ENCODE results near the gene CHRNA7. TPM values are rescaled to one million over a fixed set of nuclear protein-coding genes. Genes with fewer than 3 reads are reported as not detected.
A peak's percentile ranks its signal among the peaks of the same experiment; 100 is the strongest.

Gene CHRNA7
- total and polyA plus RNA-seq, 9 of the 15 experiments (the other 6 are each of a cell fraction or from before 2014, with no cell fraction given), result 0.04 TPM; not detected in 8

DNA sequence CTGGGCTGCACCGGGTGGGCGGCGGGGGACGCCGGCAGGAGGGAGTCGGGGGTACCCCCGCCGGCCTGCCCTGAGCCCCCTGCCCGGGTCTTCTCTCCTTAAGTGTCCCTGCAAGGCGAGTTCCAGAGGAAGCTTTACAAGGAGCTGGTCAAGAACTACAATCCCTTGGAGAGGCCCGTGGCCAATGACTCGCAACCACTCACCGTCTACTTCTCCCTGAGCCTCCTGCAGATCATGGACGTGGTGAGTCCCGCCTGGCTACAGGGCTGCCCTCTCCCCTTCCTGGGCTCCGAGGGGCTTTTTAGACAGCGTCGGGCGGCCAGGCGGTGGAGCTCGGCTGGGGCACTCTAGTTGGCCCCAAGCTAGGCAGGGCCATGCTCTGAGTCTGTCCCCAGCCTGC, 480 bp downstream of the CHRNA7 start:
- TF ChIP-seq, protein P1, sequence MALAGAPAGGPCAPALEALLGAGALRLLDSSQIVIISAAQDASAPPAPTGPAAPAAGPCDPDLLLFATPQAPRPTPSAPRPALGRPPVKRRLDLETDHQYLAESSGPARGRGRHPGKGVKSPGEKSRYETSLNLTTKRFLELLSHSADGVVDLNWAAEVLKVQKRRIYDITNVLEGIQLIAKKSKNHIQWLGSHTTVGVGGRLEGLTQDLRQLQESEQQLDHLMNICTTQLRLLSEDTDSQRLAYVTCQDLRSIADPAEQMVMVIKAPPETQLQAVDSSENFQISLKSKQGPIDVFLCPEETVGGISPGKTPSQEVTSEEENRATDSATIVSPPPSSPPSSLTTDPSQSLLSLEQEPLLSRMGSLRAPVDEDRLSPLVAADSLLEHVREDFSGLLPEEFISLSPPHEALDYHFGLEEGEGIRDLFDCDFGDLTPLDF (CRISPR knock-in tag; IDR thresholded peaks at IDR 0.05), result no peak
- TF ChIP-seq CBFB (CRISPR knock-in tag; IDR thresholded peaks at IDR 0.05) (no peak), FOXP1 (CRISPR knock-in tag; IDR thresholded peaks at IDR 0.05) (no peak), NCOR1 (IDR thresholded peaks at IDR 0.05) (no peak), ZNF217 (CRISPR knock-in tag; IDR thresholded peaks at IDR 0.05) (no peak), TBL1XR1 (IDR thresholded peaks at IDR 0.05; ENCODE audit: low read length in 2 of 2) (no peak), TCFL5 (CRISPR knock-in tag; conservative IDR thresholded peaks at IDR 0.05) (no peak)
- TF ChIP-seq, protein P2, sequence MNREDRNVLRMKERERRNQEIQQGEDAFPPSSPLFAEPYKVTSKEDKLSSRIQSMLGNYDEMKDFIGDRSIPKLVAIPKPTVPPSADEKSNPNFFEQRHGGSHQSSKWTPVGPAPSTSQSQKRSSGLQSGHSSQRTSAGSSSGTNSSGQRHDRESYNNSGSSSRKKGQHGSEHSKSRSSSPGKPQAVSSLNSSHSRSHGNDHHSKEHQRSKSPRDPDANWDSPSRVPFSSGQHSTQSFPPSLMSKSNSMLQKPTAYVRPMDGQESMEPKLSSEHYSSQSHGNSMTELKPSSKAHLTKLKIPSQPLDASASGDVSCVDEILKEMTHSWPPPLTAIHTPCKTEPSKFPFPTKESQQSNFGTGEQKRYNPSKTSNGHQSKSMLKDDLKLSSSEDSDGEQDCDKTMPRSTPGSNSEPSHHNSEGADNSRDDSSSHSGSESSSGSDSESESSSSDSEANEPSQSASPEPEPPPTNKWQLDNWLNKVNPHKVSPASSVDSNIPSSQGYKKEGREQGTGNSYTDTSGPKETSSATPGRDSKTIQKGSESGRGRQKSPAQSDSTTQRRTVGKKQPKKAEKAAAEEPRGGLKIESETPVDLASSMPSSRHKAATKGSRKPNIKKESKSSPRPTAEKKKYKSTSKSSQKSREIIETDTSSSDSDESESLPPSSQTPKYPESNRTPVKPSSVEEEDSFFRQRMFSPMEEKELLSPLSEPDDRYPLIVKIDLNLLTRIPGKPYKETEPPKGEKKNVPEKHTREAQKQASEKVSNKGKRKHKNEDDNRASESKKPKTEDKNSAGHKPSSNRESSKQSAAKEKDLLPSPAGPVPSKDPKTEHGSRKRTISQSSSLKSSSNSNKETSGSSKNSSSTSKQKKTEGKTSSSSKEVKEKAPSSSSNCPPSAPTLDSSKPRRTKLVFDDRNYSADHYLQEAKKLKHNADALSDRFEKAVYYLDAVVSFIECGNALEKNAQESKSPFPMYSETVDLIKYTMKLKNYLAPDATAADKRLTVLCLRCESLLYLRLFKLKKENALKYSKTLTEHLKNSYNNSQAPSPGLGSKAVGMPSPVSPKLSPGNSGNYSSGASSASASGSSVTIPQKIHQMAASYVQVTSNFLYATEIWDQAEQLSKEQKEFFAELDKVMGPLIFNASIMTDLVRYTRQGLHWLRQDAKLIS (CRISPR knock-in tag; IDR thresholded peaks at IDR 0.05), result no peak
- TF ChIP-seq, protein P3, sequence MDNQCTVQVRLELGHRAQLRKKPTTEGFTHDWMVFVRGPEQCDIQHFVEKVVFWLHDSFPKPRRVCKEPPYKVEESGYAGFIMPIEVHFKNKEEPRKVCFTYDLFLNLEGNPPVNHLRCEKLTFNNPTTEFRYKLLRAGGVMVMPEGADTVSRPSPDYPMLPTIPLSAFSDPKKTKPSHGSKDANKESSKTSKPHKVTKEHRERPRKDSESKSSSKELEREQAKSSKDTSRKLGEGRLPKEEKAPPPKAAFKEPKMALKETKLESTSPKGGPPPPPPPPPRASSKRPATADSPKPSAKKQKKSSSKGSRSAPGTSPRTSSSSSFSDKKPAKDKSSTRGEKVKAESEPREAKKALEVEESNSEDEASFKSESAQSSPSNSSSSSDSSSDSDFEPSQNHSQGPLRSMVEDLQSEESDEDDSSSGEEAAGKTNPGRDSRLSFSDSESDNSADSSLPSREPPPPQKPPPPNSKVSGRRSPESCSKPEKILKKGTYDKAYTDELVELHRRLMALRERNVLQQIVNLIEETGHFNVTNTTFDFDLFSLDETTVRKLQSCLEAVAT (IDR thresholded peaks at IDR 0.05), result no peak
- TF ChIP-seq, protein P4, sequence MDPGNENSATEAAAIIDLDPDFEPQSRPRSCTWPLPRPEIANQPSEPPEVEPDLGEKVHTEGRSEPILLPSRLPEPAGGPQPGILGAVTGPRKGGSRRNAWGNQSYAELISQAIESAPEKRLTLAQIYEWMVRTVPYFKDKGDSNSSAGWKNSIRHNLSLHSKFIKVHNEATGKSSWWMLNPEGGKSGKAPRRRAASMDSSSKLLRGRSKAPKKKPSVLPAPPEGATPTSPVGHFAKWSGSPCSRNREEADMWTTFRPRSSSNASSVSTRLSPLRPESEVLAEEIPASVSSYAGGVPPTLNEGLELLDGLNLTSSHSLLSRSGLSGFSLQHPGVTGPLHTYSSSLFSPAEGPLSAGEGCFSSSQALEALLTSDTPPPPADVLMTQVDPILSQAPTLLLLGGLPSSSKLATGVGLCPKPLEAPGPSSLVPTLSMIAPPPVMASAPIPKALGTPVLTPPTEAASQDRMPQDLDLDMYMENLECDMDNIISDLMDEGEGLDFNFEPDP (CRISPR knock-in tag; IDR thresholded peaks at IDR 0.05), result no peak
- TF ChIP-seq, protein P5, sequence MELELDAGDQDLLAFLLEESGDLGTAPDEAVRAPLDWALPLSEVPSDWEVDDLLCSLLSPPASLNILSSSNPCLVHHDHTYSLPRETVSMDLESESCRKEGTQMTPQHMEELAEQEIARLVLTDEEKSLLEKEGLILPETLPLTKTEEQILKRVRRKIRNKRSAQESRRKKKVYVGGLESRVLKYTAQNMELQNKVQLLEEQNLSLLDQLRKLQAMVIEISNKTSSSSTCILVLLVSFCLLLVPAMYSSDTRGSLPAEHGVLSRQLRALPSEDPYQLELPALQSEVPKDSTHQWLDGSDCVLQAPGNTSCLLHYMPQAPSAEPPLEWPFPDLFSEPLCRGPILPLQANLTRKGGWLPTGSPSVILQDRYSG (tag; conservative IDR thresholded peaks at IDR 0.05; ENCODE audit: low read depth), result no peak
- intact Hi-C loops (cut with micrococcal nuclease), result no loop called here
- ATAC-seq (no peak; the same call in 1 of the 3 replicates), DNase-seq (ENCODE audit: extremely low read depth in 1 of 4, low spot score in 3 of 4) (no peak), FAIRE-seq (no peak)
- H3K79me2 ChIP-seq (ENCODE audit: control insufficient read depth, insufficient read depth, low read length), result no peaks in the 10 kb centered on the region
- no peaks in the 10 kb centered on the region for H3K9me3 ChIP-seq (replicated peaks; ENCODE audit: control insufficient read depth, insufficient read depth, low read depth, low read length)
- H3K9me1 ChIP-seq (ENCODE audit: control insufficient read depth, insufficient read depth, low read length), result no peaks in the 10 kb centered on the region
- H3K4me1 ChIP-seq (replicated peaks in 1 of 2; ENCODE audit: control insufficient read depth in 2 of 2, insufficient read depth in 2 of 2, low read length in 2 of 2), result peaks cover 0 to 13% of the 10 kb centered on the region in 2 experiments; a peak in 2 of 5 replicates
- 0 out of 2 replicates have a peak, but pooled peaks cover 3% of the 10 kb centered on the region for H4K20me1 ChIP-seq (replicated peaks; ENCODE audit: control insufficient read depth, insufficient read depth, low read length)
- no peak overlapping the region for H3K27ac ChIP-seq (ENCODE audit: extremely low read depth, low read depth, low read length)
- no peak overlapping the region; a peak in 1 of 4 replicates for H3K9ac ChIP-seq (ENCODE audit: insufficient read depth in 1 of 2, low read depth in 2 of 2, low read length in 2 of 2)
- peak overlapping the region; percentile 31; the same call in 1 of the 2 replicates for H3K4me3 ChIP-seq
- POLR2A ChIA-PET, result no interaction called here
- under 1% methylated on average over 17 of the region's 21 CpGs for WGBS (ENCODE audit: insufficient coverage, low coverage, missing lambda C conversion rate)
- CTCF ChIA-PET (ENCODE audit: low intra/inter-chr PET ratio), result no interaction called here
- no TSS peak for BruUV-seq (replicated peaks)
- H3K4me2 ChIP-seq (ENCODE audit: insufficient read depth, low read length), result no peak overlapping the region; the same call in none of the 2 replicates
- H3K27me3 ChIP-seq (ENCODE audit: control insufficient read depth in 2 of 2, insufficient read depth in 2 of 2, low read length in 2 of 2), result peaks cover 8 to 28% of the 10 kb centered on the region in 2 experiments; a peak in 4 of 5 replicates
- no peaks in the 10 kb centered on the region for H3K36me3 ChIP-seq (ENCODE audit: control insufficient read depth, insufficient read depth, low read length)
- no peak overlapping the region for H2AFZ ChIP-seq (ENCODE audit: low read depth, low read length)
- in situ Hi-C loops (cut with MboI), result no loop called here

All from K562 (cell line).